HL-60 (cell line): Measurements from ENCODE around the gene TGFBR3.
"Not testable (repeated sequence)": the region's sequence is repeated elsewhere in the genome, so short reads cannot be mapped to it uniquely, and the experiment has no call there.

Source experiments
- DNase-seq, 2 experiments: peaks; one replicate each; pipeline ENCODE4 v3.0.0-alpha.2; 2010 to 2020; ENCODE audit warnings: low read depth in 1 of 2, low spot score in 1 of 2
- H3K27ac ChIP-seq: fragments of 250-450 bp; sonication (Bioruptor Pico); replicated peaks from 2 replicates; pipeline ENCODE4 v1.5.1; 2020; ENCODE audit warnings: mild to moderate bottlenecking, moderate library complexity
- H3K27me3 ChIP-seq: fragments of 250-450 bp; sonication (Bioruptor Pico); 2 replicates; pipeline ENCODE4 v1.5.1; 2021; ENCODE audit warnings: mild to moderate bottlenecking, moderate library complexity; ENCODE audit not compliant: insufficient read depth, poor library complexity, severe bottlenecking
- H3K4me3 ChIP-seq: replicated peaks from 2 replicates; pipeline ENCODE4 v1.5.1; 2011; ENCODE audit warnings: mild to moderate bottlenecking, control low read depth, low read length; ENCODE audit not compliant: insufficient read depth
- CTCF ChIP-seq: IDR thresholded peaks from one replicate; pipeline ENCODE4 v1.5.1; 2011; ENCODE audit warnings: low read length, control low read depth, inconsistent platforms; ENCODE audit not compliant: insufficient read depth
- GABPA ChIP-seq: IDR thresholded peaks from 2 replicates; pipeline ENCODE4 v1.6.1; 2012; ENCODE audit warnings: low read depth
- POLR2AphosphoS5 ChIP-seq: IDR thresholded peaks from 2 replicates; pipeline ENCODE4 v1.6.1; 2012; ENCODE audit warnings: low read depth
- REST ChIP-seq: IDR thresholded peaks from 2 replicates; pipeline ENCODE4 v1.6.1; 2012; ENCODE audit warnings: low read depth; ENCODE audit not compliant: insufficient replicate concordance
- SPI1 ChIP-seq: IDR thresholded peaks from 2 replicates; pipeline ENCODE4 v1.6.1; 2012; ENCODE audit warnings: low read depth, mild to moderate bottlenecking, borderline replicate concordance

TGFBR3 gene

GRCh38 chr1:91835087-91835521 is 50.8 kb downstream of the TGFBR3 start:
- H3K4me3 ChIP-seq = no peak overlapping the region
- H3K27me3 ChIP-seq = no peaks in the 10 kb centered on the region
- H3K27ac ChIP-seq = no peak overlapping the region
- DNase-seq = no peak
- TF ChIP-seq GABPA (no peak), POLR2AphosphoS5 (no peak), CTCF (no peak), REST (no peak), SPI1 (no peak)

- not testable (repeated sequence) for H3K4me3 ChIP-seq, H3K27me3 ChIP-seq, H3K27ac ChIP-seq, DNase-seq
These were observed 51.4 kb downstream of the TGFBR3 start for GRCh38 chr1:91834549-91834948.

GRCh38 chr1:91833946-91834345 is 52.0 kb downstream of the TGFBR3 start:
- Histone ChIP-seq H3K4me3 (no peak overlapping the region), H3K27ac (no peak overlapping the region), H3K27me3 (no peaks in the 10 kb centered on the region)
- no peak for TF ChIP-seq GABPA
- no peak for TF ChIP-seq SPI1
- no peak for TF ChIP-seq POLR2AphosphoS5
- TF ChIP-seq CTCF = no peak
- TF ChIP-seq REST = no peak
- DNase-seq = no peak

GRCh38 chr1:91831132-91831930 is 54.6 kb downstream of the TGFBR3 start:
- Histone ChIP-seq H3K4me3 (no peak overlapping the region), H3K27ac (no peak overlapping the region), H3K27me3 (no peaks in the 10 kb centered on the region)
- no peak for TF ChIP-seq SPI1
- TF ChIP-seq CTCF = no peak
- no peak for TF ChIP-seq GABPA
- no peak for TF ChIP-seq POLR2AphosphoS5
- TF ChIP-seq REST = no peak
- no peak for DNase-seq
